K562 (cell line): Measurements from ENCODE around the gene MPDU1. TPM values are rescaled to one million over a fixed set of nuclear protein-coding genes. Genes with fewer than 3 reads are reported as not detected.

Experiments used
- ADNP ChIP-seq: fragments of 200-800 bp; sonication (Bioruptor generic); IDR thresholded peaks from 2 replicates; pipeline ENCODE4 v1.6.1; 2016; ENCODE audit warnings: missing genetic modification characterization, missing compliant biosample characterization
- C11orf30 ChIP-seq: fragments of 450-650 bp; IDR thresholded peaks from 2 replicates; pipeline ENCODE4 v1.6.1; 2016; ENCODE audit warnings: low read depth, mild to moderate bottlenecking
- GATA2 ChIP-seq: sonication (generic); formaldehyde crosslinking; IDR thresholded peaks from 2 replicates; pipeline ENCODE4 v1.4.0; 2020; ENCODE audit warnings: mild to moderate bottlenecking, missing genetic modification reagents
- HDAC1 ChIP-seq, 2 experiments: fragments of 450-650 bp; IDR thresholded peaks; 2 replicates each; pipeline ENCODE4 v1.6.1; 2016 to 2017; ENCODE audit warnings: inconsistent platforms in 1 of 2, mild to moderate bottlenecking in 1 of 2, moderate library complexity in 1 of 2
- HMG20A ChIP-seq: fragments of 450-650 bp; formaldehyde crosslinking; conservative IDR thresholded peaks from 2 replicates; pipeline ENCODE4 v1.4.0; 2020; ENCODE audit warnings: mild to moderate bottlenecking, mixed read lengths
- KAT8 ChIP-seq: fragments of 450-650 bp; IDR thresholded peaks from 2 replicates; pipeline ENCODE4 v1.6.1; 2016; ENCODE audit warnings: low read depth, mild to moderate bottlenecking
- LARP7 ChIP-seq: fragments of 450-650 bp; IDR thresholded peaks from 2 replicates; pipeline ENCODE4 v1.6.1; 2016
- NBN ChIP-seq: fragments of 450-650 bp; IDR thresholded peaks from 2 replicates; pipeline ENCODE4 v1.6.1; 2016; ENCODE audit warnings: low read depth, mild to moderate bottlenecking
- PHF20 ChIP-seq: fragments of 450-650 bp; IDR thresholded peaks from 2 replicates; pipeline ENCODE4 v1.6.1; 2018; ENCODE audit not compliant: partially characterized antibody
- ZC3H8 ChIP-seq: fragments of 450-650 bp; IDR thresholded peaks from 2 replicates; pipeline ENCODE4 v1.6.1; 2017
- ZNF57 ChIP-seq: fragments of 450-650 bp; formaldehyde crosslinking; IDR thresholded peaks from 2 replicates; pipeline ENCODE4 v1.4.0; 2020; ENCODE audit warnings: mild to moderate bottlenecking, moderate library complexity
- ZSCAN32 ChIP-seq: fragments of 450-650 bp; formaldehyde crosslinking; IDR thresholded peaks from 2 replicates; pipeline ENCODE4 v1.4.0; 2020; ENCODE audit warnings: mild to moderate bottlenecking, moderate library complexity
- polyA plus RNA-seq, 8 experiments: library from polyadenylated mRNA; depleted of rRNA in 4 of 8; stranded (reverse) in 5 of 8; unstranded in 3 of 8; fragments of >200 nt; fragmentation: Nextera tagmentation in 2 of 8; fragmentation: Illumina TruSeq in 1 of 8; extraction: Ambion mirVana in 2 of 8; extraction: Trizol in 1 of 8; gene quantifications; 2 replicates each; pipeline versions ENCODE4 v1.2.1 to v1.2.3, GENCODE V29; 2011 to 2014; ENCODE audit warnings: inconsistent platforms in 1 of 8, missing spikeins in 1 of 8
- total RNA-seq, 7 experiments: library from RNA; depleted of rRNA in 6 of 7; stranded (reverse); fragments of >200 nt in 6 of 7; fragmentation: Illumina TruSeq in 2 of 7; extraction: Trizol in 2 of 7; gene quantifications; 2 replicates each; pipeline versions ENCODE4 v1.2.1 to v1.2.3, GENCODE V29; 2011 to 2021; ENCODE audit warnings: low replicate concordance in 1 of 7
- TF ChIP-seq, protein P1 (sequence below): fragments of 200-800 bp; sonication (Bioruptor generic); IDR thresholded peaks from 2 replicates; pipeline ENCODE4 v1.6.1; 2017; ENCODE audit warnings: missing genetic modification characterization, missing compliant biosample characterization
- TF ChIP-seq, protein P2 (sequence below): sonication (generic); formaldehyde crosslinking; IDR thresholded peaks from 2 replicates; pipeline ENCODE4 v1.8.0; 2022; ENCODE audit warnings: missing genetic modification reagents, mild to moderate bottlenecking, moderate library complexity, borderline replicate concordance
- TF ChIP-seq, protein P3 (sequence below): fragments of 250-450 bp; sonication (Bioruptor Pico); IDR thresholded peaks from 2 replicates; pipeline ENCODE4 v1.5.0; 2021; ENCODE audit warnings: mild to moderate bottlenecking, moderate library complexity
- TF ChIP-seq, protein P4 (sequence below): fragments of 250-450 bp; sonication (Bioruptor Pico); IDR thresholded peaks from 2 replicates; pipeline ENCODE4 v1.5.0; 2020; ENCODE audit warnings: mild to moderate bottlenecking
- TF ChIP-seq, protein P5 (sequence below): fragments of 450-650 bp; IDR thresholded peaks from 2 replicates; pipeline ENCODE4 v1.7.0; 2016; ENCODE audit warnings: borderline replicate concordance

The MPDU1 gene
- total and polyA plus RNA-seq, 9 of the 15 experiments (the other 6 are each of a cell fraction or from before 2014, with no cell fraction given): 4.9 to 179 (median 77.1) TPM

DNA sequence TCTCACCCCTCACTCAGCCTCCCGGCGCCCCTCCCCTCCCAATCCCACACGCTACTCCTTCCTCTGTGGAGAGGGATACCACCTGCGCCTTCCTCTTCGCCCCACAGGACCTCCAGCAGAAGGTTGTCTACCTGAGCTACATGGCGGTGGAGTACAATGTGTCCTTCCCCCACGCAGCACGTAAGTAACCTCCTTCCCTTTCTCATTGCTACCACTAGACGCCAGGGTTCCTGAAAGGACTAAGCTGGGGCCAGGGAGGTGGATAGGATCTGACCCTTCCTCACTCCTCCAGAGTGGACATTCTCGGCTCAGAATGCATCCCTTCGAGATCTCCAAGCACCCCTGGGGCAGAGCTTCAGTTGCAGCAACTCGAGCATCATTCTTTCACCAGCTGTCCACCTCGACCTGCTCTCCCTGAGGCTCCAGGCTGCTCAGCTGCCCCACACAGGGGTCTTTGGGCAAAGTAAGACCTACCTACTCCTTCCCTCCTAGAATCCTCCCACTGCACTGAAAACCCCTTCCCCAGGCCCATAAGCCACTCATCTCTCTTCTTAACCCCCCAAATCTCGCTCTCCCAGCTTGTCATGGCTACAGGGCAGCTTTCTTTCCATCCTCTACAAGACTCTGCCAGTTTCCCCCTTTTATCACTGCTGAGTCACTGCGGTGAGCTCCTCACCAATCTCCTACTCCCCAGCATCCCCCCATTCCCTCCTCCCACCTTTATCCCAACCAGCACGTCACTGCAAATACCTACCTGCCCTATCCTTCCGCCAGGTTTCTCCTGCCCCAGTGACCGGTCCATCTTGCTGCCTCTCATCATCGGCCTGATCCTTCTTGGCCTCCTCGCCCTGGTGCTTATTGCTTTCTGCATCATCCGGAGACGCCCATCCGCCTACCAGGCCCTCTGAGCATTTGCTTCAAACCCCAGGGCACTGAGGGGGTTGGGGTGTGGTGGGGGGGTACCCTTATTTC, 2.8 kb upstream of the MPDU1 start (continued):
- TF ChIP-seq C11orf30: peak; percentile 90
- TF ChIP-seq NBN: no peak
- TF ChIP-seq ZC3H8: no peak
- TF ChIP-seq PHF20: no peak
- no peak for TF ChIP-seq ADNP
- no peak for TF ChIP-seq ZNF57 (CRISPR knock-in tag)
- TF ChIP-seq GATA2 (CRISPR knock-in tag): no peak
- TF ChIP-seq, protein P1, sequence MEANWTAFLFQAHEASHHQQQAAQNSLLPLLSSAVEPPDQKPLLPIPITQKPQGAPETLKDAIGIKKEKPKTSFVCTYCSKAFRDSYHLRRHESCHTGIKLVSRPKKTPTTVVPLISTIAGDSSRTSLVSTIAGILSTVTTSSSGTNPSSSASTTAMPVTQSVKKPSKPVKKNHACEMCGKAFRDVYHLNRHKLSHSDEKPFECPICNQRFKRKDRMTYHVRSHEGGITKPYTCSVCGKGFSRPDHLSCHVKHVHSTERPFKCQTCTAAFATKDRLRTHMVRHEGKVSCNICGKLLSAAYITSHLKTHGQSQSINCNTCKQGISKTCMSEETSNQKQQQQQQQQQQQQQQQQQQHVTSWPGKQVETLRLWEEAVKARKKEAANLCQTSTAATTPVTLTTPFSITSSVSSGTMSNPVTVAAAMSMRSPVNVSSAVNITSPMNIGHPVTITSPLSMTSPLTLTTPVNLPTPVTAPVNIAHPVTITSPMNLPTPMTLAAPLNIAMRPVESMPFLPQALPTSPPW (CRISPR knock-in tag): peak; percentile 59
- TF ChIP-seq LARP7: no peak
- TF ChIP-seq HDAC1 (IDR thresholded peaks at IDR 0.05): peak in 1 of 2 experiments; percentile 35; a peak in 1 of 4 replicates
- no peak for TF ChIP-seq KAT8
- TF ChIP-seq, protein P2, sequence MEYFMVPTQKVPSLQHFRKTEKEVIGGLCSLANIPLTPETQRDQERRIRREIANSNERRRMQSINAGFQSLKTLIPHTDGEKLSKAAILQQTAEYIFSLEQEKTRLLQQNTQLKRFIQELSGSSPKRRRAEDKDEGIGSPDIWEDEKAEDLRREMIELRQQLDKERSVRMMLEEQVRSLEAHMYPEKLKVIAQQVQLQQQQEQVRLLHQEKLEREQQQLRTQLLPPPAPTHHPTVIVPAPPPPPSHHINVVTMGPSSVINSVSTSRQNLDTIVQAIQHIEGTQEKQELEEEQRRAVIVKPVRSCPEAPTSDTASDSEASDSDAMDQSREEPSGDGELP: no peak
- TF ChIP-seq, protein P3, sequence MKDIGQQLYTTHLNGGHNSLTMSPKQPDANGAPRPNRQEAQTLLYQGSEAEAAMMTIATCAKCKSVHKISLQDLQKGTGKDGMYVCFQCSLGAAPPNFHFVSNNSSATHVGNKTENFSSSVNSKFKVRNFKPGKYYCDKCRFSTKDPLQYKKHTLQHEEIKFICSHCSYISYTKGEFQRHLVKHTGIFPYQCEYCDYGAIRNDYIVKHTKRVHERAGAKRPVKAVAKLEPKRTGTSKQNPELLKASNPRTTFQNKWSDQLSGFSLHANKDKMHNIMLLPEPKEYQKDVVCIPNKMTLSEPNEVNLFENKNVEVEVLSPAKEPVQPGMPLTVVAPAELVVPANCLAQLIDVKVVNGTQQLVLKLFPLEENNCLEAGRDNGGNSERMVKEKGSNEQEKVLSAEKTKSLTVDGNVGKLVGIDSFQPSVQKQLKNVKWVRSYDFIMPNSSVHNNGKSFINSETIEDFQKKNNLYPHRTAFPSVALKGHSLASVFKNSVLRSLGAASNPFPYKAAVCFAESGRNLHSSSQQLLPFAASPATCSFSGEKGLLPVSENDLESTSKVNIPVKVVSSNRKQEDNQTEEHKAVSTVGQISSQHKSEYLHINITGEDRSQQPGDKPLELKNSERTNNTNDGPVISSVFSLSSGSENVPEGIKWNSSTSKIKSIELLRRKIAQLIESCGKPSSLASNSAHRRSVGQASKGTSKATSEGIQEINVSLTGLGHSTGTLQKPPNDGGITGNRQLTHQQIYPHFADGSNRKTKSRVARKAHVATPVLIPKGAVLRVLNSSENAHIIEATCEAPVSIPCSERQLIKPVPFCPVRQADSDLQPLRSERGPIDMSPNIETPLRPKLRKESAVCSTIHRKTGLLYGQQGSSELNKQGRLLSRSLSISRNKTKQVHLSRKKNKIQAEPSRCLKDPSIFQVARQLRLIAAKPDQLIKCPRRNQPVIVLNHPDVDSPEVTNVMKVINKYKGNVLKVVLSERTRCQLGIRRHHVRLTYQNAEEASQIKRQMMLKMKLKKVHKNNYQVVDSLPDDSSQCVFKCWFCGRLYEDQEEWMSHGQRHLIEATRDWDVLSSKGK (CRISPR knock-in tag): no peak
- TF ChIP-seq ZSCAN32 (CRISPR knock-in tag): no peak
- TF ChIP-seq HMG20A (CRISPR knock-in tag): no peak
- TF ChIP-seq, protein P4, sequence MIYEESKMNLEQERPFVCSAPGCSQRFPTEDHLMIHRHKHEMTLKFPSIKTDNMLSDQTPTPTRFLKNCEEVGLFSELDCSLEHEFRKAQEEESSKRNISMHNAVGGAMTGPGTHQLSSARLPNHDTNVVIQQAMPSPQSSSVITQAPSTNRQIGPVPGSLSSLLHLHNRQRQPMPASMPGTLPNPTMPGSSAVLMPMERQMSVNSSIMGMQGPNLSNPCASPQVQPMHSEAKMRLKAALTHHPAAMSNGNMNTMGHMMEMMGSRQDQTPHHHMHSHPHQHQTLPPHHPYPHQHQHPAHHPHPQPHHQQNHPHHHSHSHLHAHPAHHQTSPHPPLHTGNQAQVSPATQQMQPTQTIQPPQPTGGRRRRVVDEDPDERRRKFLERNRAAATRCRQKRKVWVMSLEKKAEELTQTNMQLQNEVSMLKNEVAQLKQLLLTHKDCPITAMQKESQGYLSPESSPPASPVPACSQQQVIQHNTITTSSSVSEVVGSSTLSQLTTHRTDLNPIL (CRISPR knock-in tag): no peak
- TF ChIP-seq, protein P5, sequence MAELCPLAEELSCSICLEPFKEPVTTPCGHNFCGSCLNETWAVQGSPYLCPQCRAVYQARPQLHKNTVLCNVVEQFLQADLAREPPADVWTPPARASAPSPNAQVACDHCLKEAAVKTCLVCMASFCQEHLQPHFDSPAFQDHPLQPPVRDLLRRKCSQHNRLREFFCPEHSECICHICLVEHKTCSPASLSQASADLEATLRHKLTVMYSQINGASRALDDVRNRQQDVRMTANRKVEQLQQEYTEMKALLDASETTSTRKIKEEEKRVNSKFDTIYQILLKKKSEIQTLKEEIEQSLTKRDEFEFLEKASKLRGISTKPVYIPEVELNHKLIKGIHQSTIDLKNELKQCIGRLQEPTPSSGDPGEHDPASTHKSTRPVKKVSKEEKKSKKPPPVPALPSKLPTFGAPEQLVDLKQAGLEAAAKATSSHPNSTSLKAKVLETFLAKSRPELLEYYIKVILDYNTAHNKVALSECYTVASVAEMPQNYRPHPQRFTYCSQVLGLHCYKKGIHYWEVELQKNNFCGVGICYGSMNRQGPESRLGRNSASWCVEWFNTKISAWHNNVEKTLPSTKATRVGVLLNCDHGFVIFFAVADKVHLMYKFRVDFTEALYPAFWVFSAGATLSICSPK: no peak
